ENCODE measurements around the gene PBX1.

DNA sequence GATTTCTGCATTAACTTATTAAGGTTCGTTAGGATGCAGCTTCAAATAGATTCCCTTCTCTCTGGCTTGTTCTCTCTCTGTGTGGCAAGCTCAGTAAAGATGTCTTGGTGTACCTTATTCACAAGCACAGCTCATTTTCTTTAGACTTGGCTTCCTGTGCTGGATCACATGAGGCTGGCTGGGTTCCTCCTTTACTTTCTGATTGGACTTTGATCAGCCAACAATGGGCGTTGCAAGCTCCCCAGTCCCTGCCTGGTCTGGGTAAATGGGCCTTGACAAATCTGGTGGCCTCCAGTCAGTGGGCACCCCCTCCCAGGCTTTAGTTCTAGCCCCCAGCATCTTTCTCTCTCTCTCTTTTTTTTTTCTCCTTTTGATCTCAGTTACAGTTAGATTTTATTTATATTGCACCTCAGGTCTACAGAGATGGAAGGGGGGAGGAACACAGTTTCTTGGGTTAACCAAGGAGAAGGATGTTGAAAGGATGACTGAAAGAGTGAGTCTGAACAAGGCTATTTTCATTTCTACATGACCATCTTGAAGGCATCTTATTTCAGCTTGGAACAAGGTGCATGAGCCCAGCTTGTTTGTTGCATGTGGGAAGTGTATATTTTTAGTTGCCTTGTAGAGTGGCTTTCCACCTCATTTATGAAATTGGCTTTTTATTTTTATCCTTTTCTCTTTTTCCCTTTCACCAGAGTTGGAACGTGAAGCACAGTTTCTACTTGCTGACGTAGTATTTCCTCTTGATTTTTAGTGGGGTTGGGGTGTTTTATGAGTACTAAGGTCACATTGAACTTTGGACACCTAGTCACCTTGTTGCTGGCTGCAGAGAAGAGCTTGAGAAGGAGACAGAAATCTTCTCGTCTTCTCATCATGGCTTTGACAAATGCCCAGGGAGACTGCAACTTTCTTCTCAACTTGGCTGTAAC lies 77.1 kb downstream of the PBX1 start:
- TF ChIP-seq, protein P1, sequence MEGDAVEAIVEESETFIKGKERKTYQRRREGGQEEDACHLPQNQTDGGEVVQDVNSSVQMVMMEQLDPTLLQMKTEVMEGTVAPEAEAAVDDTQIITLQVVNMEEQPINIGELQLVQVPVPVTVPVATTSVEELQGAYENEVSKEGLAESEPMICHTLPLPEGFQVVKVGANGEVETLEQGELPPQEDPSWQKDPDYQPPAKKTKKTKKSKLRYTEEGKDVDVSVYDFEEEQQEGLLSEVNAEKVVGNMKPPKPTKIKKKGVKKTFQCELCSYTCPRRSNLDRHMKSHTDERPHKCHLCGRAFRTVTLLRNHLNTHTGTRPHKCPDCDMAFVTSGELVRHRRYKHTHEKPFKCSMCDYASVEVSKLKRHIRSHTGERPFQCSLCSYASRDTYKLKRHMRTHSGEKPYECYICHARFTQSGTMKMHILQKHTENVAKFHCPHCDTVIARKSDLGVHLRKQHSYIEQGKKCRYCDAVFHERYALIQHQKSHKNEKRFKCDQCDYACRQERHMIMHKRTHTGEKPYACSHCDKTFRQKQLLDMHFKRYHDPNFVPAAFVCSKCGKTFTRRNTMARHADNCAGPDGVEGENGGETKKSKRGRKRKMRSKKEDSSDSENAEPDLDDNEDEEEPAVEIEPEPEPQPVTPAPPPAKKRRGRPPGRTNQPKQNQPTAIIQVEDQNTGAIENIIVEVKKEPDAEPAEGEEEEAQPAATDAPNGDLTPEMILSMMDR (IDR thresholded peaks at IDR 0.05): no peak
- no peak for TF ChIP-seq POLR2A (IDR thresholded peaks at IDR 0.05)

Measured in right lobe of liver (tissue), 4 donors.